NOMO-1 (cell line): Measurements from ENCODE around the gene MAK.
"Not testable (repeated sequence)": the region's sequence is repeated elsewhere in the genome, so short reads cannot be mapped to it uniquely, and the experiment has no call there.

Experiments used
- DNase-seq, 2 experiments: peaks; one replicate each; lab custom pipeline; 2025; ENCODE audit not compliant: unreplicated experiment in 2 of 2; lab: John Stamatoyannopoulos, UW

The MAK gene

DNA sequence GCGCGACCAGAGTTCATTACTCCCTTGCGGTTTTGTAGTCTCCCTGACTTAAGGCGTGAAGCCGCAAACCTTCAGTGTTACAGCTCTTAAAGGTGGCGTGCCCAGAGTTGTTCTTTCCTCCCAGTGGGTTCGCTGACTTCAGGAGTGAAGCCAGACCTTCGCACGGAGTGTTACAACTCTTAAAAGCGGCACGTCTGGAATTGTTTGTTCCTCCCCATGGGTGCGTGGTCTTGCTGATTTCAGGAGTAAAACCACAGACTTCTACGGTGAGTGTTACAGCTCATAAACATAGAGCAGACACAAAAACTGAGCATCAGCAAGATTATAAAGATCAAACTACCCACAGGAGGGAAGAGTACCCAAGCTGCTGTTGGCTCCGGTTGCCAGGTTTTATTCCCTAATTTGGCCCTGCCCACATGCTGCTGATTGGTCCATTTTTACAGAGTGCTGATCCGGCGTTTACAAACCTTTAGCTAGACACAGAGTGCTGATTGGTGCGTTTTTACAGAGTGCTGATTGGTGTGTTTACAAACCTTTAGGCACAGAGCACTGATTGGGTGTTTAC is 105.1 kb downstream of the MAK start:
- no peak for DNase-seq

DNA sequence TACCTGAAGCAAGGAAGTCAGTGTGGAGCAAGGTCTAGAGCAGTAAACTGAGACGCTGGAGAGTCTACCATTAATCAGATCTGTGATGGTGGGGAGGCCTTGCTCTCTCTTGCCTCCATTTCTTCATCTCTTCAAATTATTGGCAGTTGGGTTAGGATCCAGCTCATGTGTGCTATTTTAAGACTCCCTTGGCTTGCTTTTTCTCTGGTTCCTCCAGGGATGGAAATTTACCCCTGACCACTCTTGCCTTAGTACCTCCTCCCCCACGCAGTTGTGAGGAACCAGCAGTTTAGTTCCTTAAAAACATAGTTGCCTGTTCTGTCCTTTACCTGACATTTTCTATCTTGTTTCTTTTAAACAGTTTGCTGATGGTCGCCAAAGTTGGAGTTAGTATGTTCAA is 108.1 kb downstream of the MAK start:
- peak; percentile 23 to 43 for DNase-seq

DNA sequence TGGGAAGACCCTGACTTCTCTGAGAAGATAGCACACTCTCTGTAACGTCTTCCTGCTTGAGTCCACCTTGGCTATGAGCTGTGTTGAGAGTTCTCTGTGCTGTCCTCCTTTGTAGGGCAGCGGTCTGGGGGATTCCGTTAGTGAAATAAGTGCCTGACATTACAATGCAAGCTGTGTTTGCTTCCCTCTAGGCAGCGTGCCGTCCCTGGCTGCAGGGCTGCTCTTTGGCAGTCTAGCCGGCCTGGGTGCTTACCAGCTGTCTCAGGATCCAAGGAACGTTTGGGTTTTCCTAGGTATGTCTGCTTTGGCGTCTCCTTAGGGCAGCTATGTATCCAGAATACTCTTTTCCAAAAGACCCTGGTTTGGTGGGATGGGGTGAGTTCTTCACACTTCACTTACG is 112.6 kb downstream of the MAK start:
- no peak for DNase-seq

DNA sequence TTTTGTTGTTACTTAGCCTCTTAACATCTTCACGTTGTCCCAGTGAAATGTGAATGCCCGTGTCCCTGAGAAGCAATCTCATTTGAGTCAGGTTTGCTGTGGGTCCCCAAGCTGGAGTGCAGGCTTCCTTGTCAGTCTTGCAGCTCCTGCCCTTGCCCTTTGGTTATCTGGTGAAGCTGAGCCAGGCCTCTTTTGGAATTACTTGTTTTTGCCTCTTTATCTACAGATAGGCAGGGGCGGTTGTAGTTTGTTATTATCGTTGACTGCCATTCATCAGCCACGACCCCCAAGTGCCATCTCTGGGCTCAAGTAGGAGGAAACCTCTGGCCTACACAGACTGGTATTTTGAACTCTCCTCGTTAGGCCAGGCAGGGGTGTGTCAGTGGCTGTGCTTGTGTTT is 113.3 kb downstream of the MAK start:
- DNase-seq: no peak

DNA sequence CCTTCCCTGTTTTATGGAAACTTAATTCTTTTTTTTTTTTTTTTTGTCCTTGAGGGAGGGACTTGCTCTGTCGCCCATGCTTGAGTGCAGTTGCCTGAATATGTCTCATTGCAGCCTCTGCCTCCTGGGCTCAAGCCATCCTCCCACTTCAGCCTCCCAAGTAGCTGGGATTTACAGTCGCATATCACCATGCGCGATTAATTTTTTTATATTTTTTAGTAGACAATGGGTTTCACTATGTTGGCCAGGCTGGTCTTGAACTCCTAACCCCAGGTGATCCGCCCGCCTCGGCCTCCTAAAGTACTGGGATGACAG is 114.8 kb downstream of the MAK start:
- DNase-seq: no peak

DNA sequence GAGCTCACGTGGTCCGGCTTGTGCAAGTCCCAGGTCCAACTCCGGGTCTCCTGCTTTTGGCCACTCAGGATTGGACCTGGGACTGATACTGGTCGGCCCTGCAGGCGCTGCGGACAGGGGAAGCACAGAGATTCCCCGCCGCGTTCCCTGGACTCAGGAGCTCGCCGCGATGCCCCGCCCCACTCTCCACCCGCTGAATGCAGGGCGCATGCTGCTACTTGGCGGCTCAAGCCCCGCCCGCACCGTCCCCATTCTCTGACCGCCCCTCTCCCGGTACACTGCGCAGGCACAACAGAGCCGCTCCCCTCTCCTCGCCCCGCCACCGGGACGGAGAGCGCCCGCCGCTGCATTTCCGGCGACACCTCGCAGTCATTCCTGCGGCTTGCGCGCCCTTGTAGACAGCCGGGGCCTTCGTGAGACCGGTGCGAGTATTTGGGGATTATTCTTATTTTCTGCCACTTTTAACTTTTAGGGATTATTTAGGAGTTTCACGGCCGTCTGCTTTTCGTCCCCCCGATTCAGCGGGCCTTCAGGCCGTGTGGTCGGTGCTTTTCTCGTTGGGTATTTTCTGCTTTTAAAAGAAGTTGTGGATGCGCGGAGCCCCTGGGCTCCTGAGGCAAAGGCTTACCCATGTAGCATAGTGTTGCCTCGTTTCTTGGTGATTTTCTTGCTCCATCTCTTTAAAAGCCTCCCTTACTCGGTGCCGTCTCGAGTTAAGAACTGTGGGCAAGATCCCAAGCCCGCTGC is 115.3 kb downstream of the MAK start, which contains the start of gene TMEM14C:
Gene TMEM14C (plus strand): TSS at position 251 of the 747 bp plus-strand sequence. CDS start 1,544 bp downstream, outside the sequence.
- peak; percentile 93 to 94 for DNase-seq

DNA sequence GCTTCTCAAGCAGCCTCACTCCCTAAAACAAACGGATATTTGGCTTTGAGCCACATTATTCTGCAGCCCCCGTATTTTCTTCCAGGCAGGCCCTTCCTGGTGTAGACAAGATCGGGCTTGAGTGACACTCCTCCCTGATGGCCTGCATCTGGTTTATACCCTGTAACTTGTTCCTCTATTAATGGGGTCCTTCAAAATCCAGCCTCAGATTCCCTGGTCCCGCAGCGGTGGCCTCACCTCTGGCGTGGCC is 115.8 kb downstream of the MAK start:
- DNase-seq: no peak

DNA sequence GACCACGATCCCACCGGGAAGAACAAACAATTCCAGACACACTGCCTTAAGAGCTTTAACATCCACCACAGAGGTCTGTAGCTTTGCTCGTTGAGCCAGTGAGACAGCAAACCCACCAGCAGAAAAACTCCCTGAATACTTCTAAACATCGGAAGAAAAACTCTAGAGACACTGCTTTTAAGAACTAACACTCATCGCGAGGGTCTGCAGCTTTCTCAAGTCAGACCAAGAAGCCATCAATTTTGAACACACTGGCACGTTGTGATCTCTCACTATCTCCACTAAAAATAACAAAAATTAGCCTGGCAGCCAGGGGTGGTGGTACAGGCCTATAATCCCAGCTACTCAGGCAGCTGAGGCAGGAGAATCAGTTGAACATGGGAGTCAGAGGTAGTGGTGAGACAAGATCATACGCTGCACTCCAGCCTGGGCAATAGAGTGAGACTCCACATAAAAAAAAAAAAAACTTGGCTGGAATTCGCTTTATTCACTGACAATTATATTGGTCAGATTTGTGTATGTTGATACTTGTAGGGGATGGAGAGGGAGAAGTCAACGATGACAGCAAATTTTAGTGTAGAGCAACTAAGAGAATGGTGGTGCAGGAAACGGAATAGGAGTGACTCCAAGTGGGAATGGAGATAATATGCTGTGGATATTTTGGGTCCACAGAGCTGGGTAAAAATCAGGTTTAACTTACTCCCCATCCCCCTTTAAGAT is 116.3 kb downstream of the MAK start:
- DNase-seq: no peak

DNA sequence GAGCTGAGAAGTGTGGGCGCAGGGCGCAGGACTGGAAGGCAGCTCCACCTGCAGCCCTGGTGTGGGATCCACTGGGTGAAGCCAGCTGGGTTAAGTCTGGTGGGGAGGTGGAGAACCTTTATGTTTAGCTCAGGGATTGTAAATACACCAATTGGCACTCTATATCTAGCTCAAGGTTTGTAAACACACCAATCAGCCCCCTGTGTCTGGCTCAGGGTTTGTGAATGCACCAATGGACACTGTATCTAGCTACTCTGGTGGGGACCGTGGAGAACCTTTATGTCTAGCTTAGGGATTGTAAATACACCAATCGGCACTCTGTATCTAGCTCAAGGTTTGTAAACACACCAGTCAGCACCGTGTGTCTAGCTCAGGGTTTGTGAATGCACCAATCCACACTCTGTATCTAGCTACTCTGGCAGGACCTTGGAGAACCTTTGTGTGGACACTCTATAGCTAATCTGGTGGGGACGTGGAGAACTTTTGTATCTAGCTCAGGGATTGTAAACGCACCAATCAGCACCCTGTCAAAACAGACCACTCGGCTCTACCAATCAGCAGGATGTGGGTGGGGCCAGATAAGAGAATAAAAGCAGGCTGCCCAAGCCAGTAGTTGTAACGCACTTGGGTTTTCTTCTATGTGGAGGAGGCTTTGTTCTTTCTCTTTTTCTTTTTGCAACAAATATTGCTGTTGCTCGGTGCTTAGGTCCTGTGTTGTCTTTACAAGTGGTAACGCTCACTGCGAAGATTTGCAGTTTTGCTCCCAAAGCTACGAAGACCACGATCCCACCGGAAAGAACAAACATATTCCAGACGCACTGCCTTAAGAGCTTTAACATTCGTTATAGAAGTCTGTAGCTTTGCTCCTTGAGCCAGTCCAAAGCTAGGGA is 117.1 kb downstream of the MAK start:
- not testable (repeated sequence) for DNase-seq

DNA sequence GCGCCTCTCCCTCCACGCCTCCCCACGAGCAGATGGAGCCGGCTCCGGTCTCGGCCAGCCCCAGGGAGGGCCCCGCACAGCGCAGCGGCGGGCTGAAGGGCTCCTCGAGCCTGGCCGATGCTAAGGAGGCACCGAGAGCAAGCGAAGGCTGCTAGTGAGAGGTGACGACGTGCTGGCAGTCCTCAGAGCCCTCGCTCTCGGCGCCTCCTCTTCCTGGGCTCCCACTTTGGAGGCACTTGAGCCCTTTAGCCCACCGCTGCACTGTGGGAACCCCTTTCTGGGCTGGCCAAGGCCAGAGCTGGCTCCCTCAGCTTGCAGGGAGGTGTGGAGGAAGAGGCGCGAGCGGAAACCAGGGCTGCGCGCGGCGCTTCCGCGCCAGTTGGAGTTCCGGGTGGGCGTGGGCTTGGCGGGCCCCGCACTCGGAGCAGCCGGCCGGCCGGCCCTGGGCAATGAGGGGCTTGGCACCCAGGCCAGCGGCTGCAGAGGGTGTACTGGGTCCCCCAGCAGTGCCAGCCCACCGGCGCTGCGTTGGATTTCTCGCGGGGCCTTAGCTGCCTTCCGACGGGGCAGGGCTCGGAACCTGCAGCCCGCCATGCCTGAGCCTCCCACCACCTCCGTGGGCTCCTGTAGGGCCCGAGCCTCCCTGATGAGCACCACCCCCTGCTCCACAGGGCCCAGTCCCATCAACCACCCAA is 117.9 kb downstream of the MAK start:
- DNase-seq: no peak

DNA sequence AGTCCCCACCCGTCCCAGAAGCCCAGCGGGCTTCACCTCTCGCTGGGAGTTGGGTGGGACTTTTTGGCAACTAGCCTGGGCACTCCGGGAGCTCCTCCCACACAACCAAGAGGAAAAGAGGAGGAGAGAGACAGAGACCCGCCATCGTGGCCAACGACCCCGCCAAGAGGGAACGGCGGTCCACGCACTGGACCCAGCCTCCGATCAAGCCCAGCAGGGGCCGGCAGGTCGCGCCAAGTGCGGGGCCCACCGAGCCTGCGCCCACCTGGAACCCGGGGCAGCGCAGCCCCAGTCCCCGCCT is 118.4 kb downstream of the MAK start:
- DNase-seq: no peak

DNA sequence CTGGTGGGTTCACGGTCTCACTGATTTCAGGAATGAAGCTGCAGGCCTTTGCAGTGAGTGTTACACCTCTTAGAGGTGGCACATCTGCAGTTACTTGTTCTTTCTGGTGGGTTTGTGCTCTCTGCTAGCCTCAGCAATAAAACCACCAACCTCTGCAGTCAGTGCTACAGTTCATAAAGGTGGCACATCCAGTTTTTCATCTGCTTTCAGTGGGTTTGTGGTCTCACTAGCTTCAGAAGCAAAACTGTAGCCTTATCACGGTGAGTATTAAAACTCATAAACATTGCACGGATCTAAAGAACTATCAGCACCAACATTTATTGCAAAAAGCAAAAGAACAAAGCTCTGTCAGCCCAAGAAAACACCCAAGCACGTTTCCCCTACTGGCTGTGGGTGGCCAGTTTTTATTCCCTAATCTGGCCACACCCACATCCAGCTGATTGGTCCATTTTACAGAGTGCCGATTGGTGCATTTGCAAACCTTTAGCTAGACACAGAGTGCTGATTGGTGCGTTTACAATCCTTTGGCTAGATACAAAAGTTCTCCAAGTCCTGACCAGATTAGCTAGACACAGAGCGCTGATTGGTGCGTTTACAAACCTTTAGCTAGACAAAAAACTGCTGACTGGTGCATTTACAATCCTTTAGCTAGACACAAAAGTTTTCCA is 118.9 kb downstream of the MAK start:
- no peak for DNase-seq

DNA sequence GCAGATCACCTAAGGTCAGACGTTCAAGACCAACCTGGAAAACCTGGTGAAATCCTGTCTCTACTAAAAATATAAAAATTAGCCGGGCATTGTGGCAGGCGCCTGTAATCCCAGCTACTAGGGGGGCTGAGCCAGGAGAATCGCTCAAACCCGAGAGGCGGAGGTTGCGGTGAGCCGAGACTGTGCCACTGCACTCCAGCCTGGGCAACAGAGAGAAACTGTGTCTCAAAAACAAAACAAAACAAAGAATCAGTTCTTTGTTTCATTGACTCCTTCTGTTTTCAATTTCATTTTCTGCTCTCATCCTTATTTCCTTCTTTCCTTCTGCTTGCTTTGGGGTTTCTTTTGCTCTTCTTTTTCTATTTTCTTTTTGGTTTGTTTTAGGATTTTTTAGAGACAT is 124.4 kb downstream of the MAK start:
- DNase-seq: no peak
